H9 (cell line): ENCODE results near the gene MTFP1. TPM values are rescaled to one million over a fixed set of nuclear protein-coding genes. Genes with fewer than 3 reads are reported as not detected.

Experiments used
- DNase-seq: peaks from one replicate; pipeline ENCODE4 v3.0.0-alpha.2; 2017
- H2AFZ ChIP-seq: one replicate; pipeline ENCODE4 v1.6.1; 2013; ENCODE audit warnings: mild to moderate bottlenecking, low read length, control low read depth, moderate library complexity
- H2AK5ac ChIP-seq: 2 replicates; pipeline ENCODE4 v1.6.1; 2013; ENCODE audit warnings: low read length, control low read depth, mixed read lengths; ENCODE audit not compliant: insufficient read length
- H2BK120ac ChIP-seq: one replicate; pipeline ENCODE4 v1.6.1; 2013; ENCODE audit warnings: low read depth, mild to moderate bottlenecking, low read length, control low read depth, inconsistent platforms; ENCODE audit not compliant: poor library complexity, severe bottlenecking
- H2BK12ac ChIP-seq: 2 replicates; pipeline ENCODE4 v1.6.1; 2013; ENCODE audit warnings: low read length, control low read depth, mixed read lengths, low read depth; ENCODE audit not compliant: insufficient read length
- H2BK15ac ChIP-seq: 2 replicates; pipeline ENCODE4 v1.6.1; 2013; ENCODE audit warnings: low read depth, low read length, control low read depth
- H2BK20ac ChIP-seq: one replicate; pipeline ENCODE4 v1.6.1; 2013; ENCODE audit warnings: low read depth, mild to moderate bottlenecking, low read length, control low read depth, inconsistent platforms; ENCODE audit not compliant: poor library complexity, severe bottlenecking
- H2BK5ac ChIP-seq: 2 replicates; pipeline ENCODE4 v1.6.1; 2013; ENCODE audit warnings: low read length, control low read depth, mixed read lengths; ENCODE audit not compliant: insufficient read length
- H3K14ac ChIP-seq: 2 replicates; pipeline ENCODE4 v1.6.1; 2013; ENCODE audit warnings: low read length, control low read depth; ENCODE audit not compliant: insufficient read depth
- H3K18ac ChIP-seq: 2 replicates; pipeline ENCODE4 v1.6.1; 2013; ENCODE audit warnings: low read depth, mild to moderate bottlenecking, mixed read lengths, low read length, control low read depth; ENCODE audit not compliant: insufficient read length
- H3K23ac ChIP-seq: 2 replicates; pipeline ENCODE4 v1.6.1; 2013; ENCODE audit warnings: low read length, control low read depth, mixed read lengths, low read depth; ENCODE audit not compliant: insufficient read length
- H3K23me2 ChIP-seq: 2 replicates; pipeline ENCODE4 v1.6.1; 2013; ENCODE audit warnings: low read depth, mild to moderate bottlenecking, mixed read lengths, low read length, control low read depth; ENCODE audit not compliant: insufficient read length, poor library complexity, severe bottlenecking
- H3K27ac ChIP-seq: 2 replicates; pipeline ENCODE4 v1.5.1; 2013; ENCODE audit warnings: low read length, control low read depth, mixed read lengths, low read depth; ENCODE audit not compliant: insufficient read length
- H3K27me3 ChIP-seq: 2 replicates; pipeline ENCODE4 v1.6.1; 2013; ENCODE audit warnings: low read length, control low read depth, inconsistent platforms; ENCODE audit not compliant: insufficient read depth
- H3K4ac ChIP-seq: 2 replicates; pipeline ENCODE4 v1.6.1; 2013; ENCODE audit warnings: low read depth, mild to moderate bottlenecking, control low read depth, inconsistent platforms, low read length, moderate library complexity
- H3K4me1 ChIP-seq: 2 replicates; pipeline ENCODE4 v1.6.1; 2013; ENCODE audit warnings: low read length, control low read depth, inconsistent platforms; ENCODE audit not compliant: insufficient read depth
- H3K4me2 ChIP-seq: 2 replicates; pipeline ENCODE4 v1.6.1; 2013; ENCODE audit warnings: low read length, control low read depth, mixed read lengths; ENCODE audit not compliant: insufficient read length, insufficient read depth
- H3K56ac ChIP-seq: 2 replicates; pipeline ENCODE4 v1.6.1; 2013; ENCODE audit warnings: low read depth, mild to moderate bottlenecking, mixed read lengths, low read length, control low read depth; ENCODE audit not compliant: insufficient read length
- H3K79me1 ChIP-seq: 2 replicates; pipeline ENCODE4 v1.6.1; 2013; ENCODE audit warnings: low read depth, mild to moderate bottlenecking, moderate library complexity, low read length, control low read depth, inconsistent platforms; ENCODE audit not compliant: insufficient read depth, poor library complexity, severe bottlenecking
- H3K79me2 ChIP-seq: 2 replicates; pipeline ENCODE4 v1.6.1; 2013; ENCODE audit warnings: low read length, control low read depth, inconsistent platforms; ENCODE audit not compliant: insufficient read depth
- H3K9ac ChIP-seq: 2 replicates; pipeline ENCODE4 v1.6.1; 2013; ENCODE audit warnings: low read length, control low read depth, mixed read lengths; ENCODE audit not compliant: insufficient read length; ENCODE audit errors: extremely low read depth
- H3K9me3 ChIP-seq: one replicate; pipeline ENCODE4 v1.6.1; 2013; ENCODE audit warnings: low read depth, low read length, inconsistent platforms; ENCODE audit not compliant: control insufficient read depth
- H3T11ph ChIP-seq: one replicate; pipeline ENCODE4 v1.6.1; 2013; ENCODE audit warnings: mild to moderate bottlenecking, low read length, control low read depth, inconsistent platforms
- H4K20me1 ChIP-seq: one replicate; pipeline ENCODE4 v1.6.1; 2013; ENCODE audit not compliant: control insufficient read depth, insufficient read length, insufficient read depth
- H4K5ac ChIP-seq: 2 replicates; pipeline ENCODE4 v1.6.1; 2013; ENCODE audit warnings: low read depth, mild to moderate bottlenecking, mixed read lengths, low read length, control low read depth; ENCODE audit not compliant: insufficient read length
- H4K8ac ChIP-seq: replicated peaks from 2 replicates; pipeline ENCODE4 v1.6.1; 2013; ENCODE audit warnings: low read length, control low read depth, mixed read lengths, low read depth; ENCODE audit not compliant: insufficient read length
- H4K91ac ChIP-seq: 2 replicates; pipeline ENCODE4 v1.6.1; 2013; ENCODE audit warnings: low read depth, mild to moderate bottlenecking, moderate library complexity, mixed read lengths, low read length, control low read depth; ENCODE audit not compliant: insufficient read length
- H3K27ac Mint-ChIP-seq, 3 experiments: 2 replicates in 2 of 3; 3 replicates in 1 of 3; pipeline ENCODE4 v1.8.0; 2020 to 2021; ENCODE audit warnings: mixed read lengths in 3 of 3, mild to moderate bottlenecking in 1 of 3, moderate library complexity in 1 of 3
- H3K27me3 Mint-ChIP-seq: 2 replicates; pipeline ENCODE4 v1.8.0; 2021; ENCODE audit warnings: low read depth, mild to moderate bottlenecking, moderate library complexity, mixed read lengths
- H3K36me3 Mint-ChIP-seq, 3 experiments: 2 replicates in 2 of 3; 3 replicates in 1 of 3; pipeline ENCODE4 v1.8.0; 2020 to 2021; ENCODE audit warnings: low read depth in 3 of 3, mixed read lengths in 3 of 3; ENCODE audit not compliant: insufficient read depth in 1 of 3
- H3K4me1 Mint-ChIP-seq, 2 experiments: 2 replicates each; pipeline ENCODE4 v1.8.0; 2020; ENCODE audit warnings: mixed read lengths in 2 of 2
- H3K4me3 Mint-ChIP-seq, 2 experiments: 2 replicates in 1 of 2; 3 replicates in 1 of 2; pipeline ENCODE4 v1.8.0; 2020 to 2021; ENCODE audit warnings: mild to moderate bottlenecking in 2 of 2, mixed read lengths in 2 of 2, moderate library complexity in 1 of 2
- H3K9me3 Mint-ChIP-seq, 2 experiments: 2 replicates in 1 of 2; 3 replicates in 1 of 2; pipeline ENCODE4 v1.8.0; 2020; ENCODE audit warnings: mild to moderate bottlenecking in 2 of 2, mixed read lengths in 2 of 2, moderate library complexity in 1 of 2
- CTCF ChIP-seq: fragments of 200-600 bp; sonication (generic); conservative IDR thresholded peaks from 3 replicates; pipeline ENCODE4 v1.8.0; 2021; ENCODE audit warnings: antibody characterized with exemption, mild to moderate bottlenecking
- WGBS: extraction: QIAGEN DNeasy Blood & Tissue Kit; methylation state at CpG from one replicate; pipeline ENCODE4 v1.1.7; 2013; ENCODE audit warnings: missing lambda C conversion rate, low lambda C conversion rate, mixed read lengths; ENCODE audit not compliant: insufficient read length; ENCODE audit errors: extremely low coverage; 5-methylcytosine and 5-hydroxymethylcytosine counted together
- total RNA-seq: library from RNA; stranded (reverse); gene quantifications from 2 replicates; pipeline ENCODE4 v1.2.1, GENCODE V29; 2021

MTFP1 gene
- total RNA-seq, 1 experiment from 2014 or later, result 46.8 TPM

GRCh38 chr22:30424534-30425326 is 838 bp upstream of the MTFP1 start:
- H3K79me1 ChIP-seq, result no peaks in the 10 kb centered on the region
- WGBS, result no CpG with 5 or more reads among the region's 20 CpGs
- no peak overlapping the region for H2AFZ ChIP-seq
- H2BK12ac ChIP-seq, result no peak overlapping the region
- H3T11ph ChIP-seq, result no peak overlapping the region
- no peaks in the 10 kb centered on the region; the same call in 1 of the 2 replicates for H3K79me2 ChIP-seq
- no peak overlapping the region for H3K9ac ChIP-seq
- Mint-ChIP-seq H3K36me3 (peaks cover 14 to 38% (median 37%) of the 10 kb centered on the region in 3 experiments), H3K9me3 (no peaks in the 10 kb centered on the region), H3K27me3 (no peaks in the 10 kb centered on the region; the same call in 1 of the 2 replicates), H3K4me1 (peaks cover 31 to 37% of the 10 kb centered on the region in 2 experiments), H3K4me3 (peak overlapping the region; percentile 87 to 93), H3K27ac (peak overlapping the region in 1 of 3 experiments; percentile 57; a peak in 2 of 7 replicates)
- H3K23ac ChIP-seq, result no peak overlapping the region
- H4K5ac ChIP-seq, result no peak overlapping the region
- no peak overlapping the region for H2BK120ac ChIP-seq
- no peaks in the 10 kb centered on the region for H3K27me3 ChIP-seq
- no peak; the same call in 2 of the 3 replicates for TF ChIP-seq CTCF
- peak overlapping the region; percentile 83 for H3K4me2 ChIP-seq
- no peak overlapping the region for H2BK15ac ChIP-seq
- no peak overlapping the region for H4K91ac ChIP-seq
- no peaks in the 10 kb centered on the region for H3K9me3 ChIP-seq
- no peak overlapping the region for H2BK20ac ChIP-seq
- H2AK5ac ChIP-seq, result no peak overlapping the region
- no peak overlapping the region for H3K14ac ChIP-seq
- no peak overlapping the region for H4K8ac ChIP-seq
- H2BK5ac ChIP-seq, result no peak overlapping the region
- no peaks in the 10 kb centered on the region for H4K20me1 ChIP-seq
- peak; percentile 48 for DNase-seq
- no peak overlapping the region for H3K18ac ChIP-seq
- H3K27ac ChIP-seq, result no peak overlapping the region
- no peak overlapping the region for H3K56ac ChIP-seq
- peaks cover 21% of the 10 kb centered on the region for H3K23me2 ChIP-seq
- peaks cover 7% of the 10 kb centered on the region; the same call in 1 of the 2 replicates for H3K4me1 ChIP-seq
- H3K4ac ChIP-seq, result no peak overlapping the region
